DOHH2 (cell line): ENCODE results near the gene DCLRE1B.

ENCODE experiments used
- H3F3A ChIP-seq: fragments of 200-600 bp; sonication (generic), shearing (Covaris generic); 2 replicates; pipeline ENCODE4 v1.6.0; 2016; ENCODE audit warnings: antibody characterized with exemption, mild to moderate bottlenecking; ENCODE audit not compliant: control insufficient read depth, insufficient read depth
- H3K27ac ChIP-seq: fragments of 200-600 bp; sonication (generic); 2 replicates; pipeline ENCODE4 v1.5.1; 2014; ENCODE audit warnings: low read depth, mild to moderate bottlenecking, low read length, moderate library complexity
- H3K27me3 ChIP-seq: fragments of 200-600 bp; sonication (generic); 2 replicates; pipeline ENCODE4 v1.6.1; 2014; ENCODE audit warnings: mild to moderate bottlenecking, low read length, mixed read lengths; ENCODE audit not compliant: control insufficient read depth
- H3K36me3 ChIP-seq: fragments of 200-600 bp; sonication (generic); 2 replicates; pipeline ENCODE4 v1.6.1; 2014; ENCODE audit warnings: mild to moderate bottlenecking, low read length, moderate library complexity, mixed read lengths; ENCODE audit not compliant: control insufficient read depth
- H3K4me1 ChIP-seq: fragments of 200-600 bp; sonication (generic); 2 replicates; pipeline ENCODE4 v1.6.1; 2014; ENCODE audit warnings: mild to moderate bottlenecking, low read length, mixed read lengths; ENCODE audit not compliant: control insufficient read depth
- H3K4me2 ChIP-seq: fragments of 200-600 bp; sonication (generic); 2 replicates; pipeline ENCODE4 v1.6.0; 2014; ENCODE audit warnings: mild to moderate bottlenecking, low read length, moderate library complexity
- H3K4me3 ChIP-seq: fragments of 200-600 bp; sonication (generic); 2 replicates; pipeline ENCODE4 v1.5.1; 2014; ENCODE audit warnings: mild to moderate bottlenecking, low read length, mixed read lengths
- H3K79me2 ChIP-seq: fragments of 200-600 bp; sonication (generic); 2 replicates; pipeline ENCODE4 v1.6.1; 2014; ENCODE audit warnings: mild to moderate bottlenecking, low read length, mixed read lengths; ENCODE audit not compliant: control insufficient read depth
- H3K9me2 ChIP-seq: fragments of 200-600 bp; sonication (generic); replicated peaks from 2 replicates; pipeline ENCODE4 v1.6.1; 2014; ENCODE audit warnings: mild to moderate bottlenecking, low read length, mixed read lengths; ENCODE audit not compliant: control insufficient read depth
- H3K9me3 ChIP-seq: fragments of 200-600 bp; sonication (generic); 2 replicates; pipeline ENCODE4 v1.6.1; 2014; ENCODE audit warnings: antibody characterized with exemption, low read length, mixed read lengths; ENCODE audit not compliant: control insufficient read depth, insufficient read depth
- H4K20me1 ChIP-seq: fragments of 200-600 bp; sonication (generic); 2 replicates; pipeline ENCODE4 v1.6.0; 2014; ENCODE audit warnings: low read depth, mild to moderate bottlenecking, antibody characterized with exemption, low read length, moderate library complexity; ENCODE audit not compliant: control insufficient read depth, insufficient read depth
- CTCF ChIP-seq: fragments of 200-600 bp; sonication (generic); IDR thresholded peaks from one replicate; pipeline ENCODE4 v1.5.1; 2014; ENCODE audit warnings: antibody characterized with exemption, mild to moderate bottlenecking, low read depth, low read length; ENCODE audit not compliant: poor library complexity, severe bottlenecking
- EZH2phosphoT487 ChIP-seq: fragments of 200-600 bp; sonication (generic); IDR thresholded peaks from 2 replicates; pipeline ENCODE4 v1.6.1; 2017; ENCODE audit warnings: borderline replicate concordance, mild to moderate bottlenecking, antibody characterized with exemption, low read length, moderate library complexity, mixed read lengths

DCLRE1B gene

GRCh38 chr1:113950908-113951307 lies 45.8 kb downstream of the DCLRE1B start:
- Histone ChIP-seq H3K36me3 (peaks cover 34% of the 10 kb centered on the region), H3K79me2 (peaks cover 63% of the 10 kb centered on the region), H3F3A (peaks cover 7% of the 10 kb centered on the region; the same call in 1 of the 2 replicates), H3K9me3 (no peaks in the 10 kb centered on the region), H3K27ac (no peak overlapping the region), H3K27me3 (no peaks in the 10 kb centered on the region), H3K4me3 (no peak overlapping the region), H3K4me1 (peaks cover 22% of the 10 kb centered on the region), H4K20me1 (0 out of 2 replicates have a peak, but pooled peaks cover 7% of the 10 kb centered on the region), H3K9me2 (no peaks in the 10 kb centered on the region), H3K4me2 (no peak overlapping the region)
- TF ChIP-seq EZH2phosphoT487 (no peak), CTCF (no peak)

- Histone ChIP-seq H3F3A (0 out of 2 replicates have a peak, but pooled peaks cover 3% of the 10 kb centered on the region), H3K4me2 (no peak overlapping the region), H3K9me3 (no peaks in the 10 kb centered on the region), H3K9me2 (no peaks in the 10 kb centered on the region), H3K79me2 (peaks cover 55% of the 10 kb centered on the region), H3K36me3 (peaks cover 39% of the 10 kb centered on the region), H3K4me1 (peaks cover 14% of the 10 kb centered on the region), H3K27ac (no peak overlapping the region), H3K4me3 (no peak overlapping the region), H4K20me1 (0 out of 2 replicates have a peak, but pooled peaks cover 5% of the 10 kb centered on the region), H3K27me3 (no peaks in the 10 kb centered on the region)
- TF ChIP-seq CTCF (no peak), EZH2phosphoT487 (no peak)
Measured at GRCh38 chr1:113951719-113952118, 46.6 kb downstream of the DCLRE1B start.

GRCh38 chr1:113957984-113958383 lies 52.9 kb downstream of the DCLRE1B start:
- Histone ChIP-seq H3K27me3 (no peaks in the 10 kb centered on the region), H3K36me3 (peaks cover 71% of the 10 kb centered on the region), H3F3A (no peaks in the 10 kb centered on the region), H3K79me2 (no peaks in the 10 kb centered on the region), H3K4me2 (no peak overlapping the region), H4K20me1 (no peaks in the 10 kb centered on the region), H3K9me2 (no peaks in the 10 kb centered on the region), H3K9me3 (no peaks in the 10 kb centered on the region), H3K4me1 (no peaks in the 10 kb centered on the region), H3K4me3 (no peak overlapping the region), H3K27ac (no peak overlapping the region)
- TF ChIP-seq EZH2phosphoT487 (no peak), CTCF (no peak)

- TF ChIP-seq EZH2phosphoT487 (no peak), CTCF (no peak)
- Histone ChIP-seq H3K4me2 (no peak overlapping the region), H3K27ac (no peak overlapping the region), H3K4me1 (no peaks in the 10 kb centered on the region), H3F3A (no peaks in the 10 kb centered on the region), H3K9me2 (no peaks in the 10 kb centered on the region), H3K9me3 (no peaks in the 10 kb centered on the region), H3K4me3 (no peak overlapping the region), H3K27me3 (no peaks in the 10 kb centered on the region), H4K20me1 (no peaks in the 10 kb centered on the region), H3K79me2 (no peaks in the 10 kb centered on the region), H3K36me3 (peaks cover 77% of the 10 kb centered on the region)
Measured at GRCh38 chr1:113958691-113959090, 53.6 kb downstream of the DCLRE1B start.
